ENCODE measurements around the gene SEC16B. TPM values are rescaled to one million over a fixed set of nuclear protein-coding genes. Genes with fewer than 3 reads are reported as not detected.

Gene SEC16B
- total and polyA plus RNA-seq, 2 of the 8 experiments (the other 6 are each of a cell fraction or from before 2014, with no cell fraction given): 0.56 to 0.94 TPM

GRCh38 chr1:177923441-177923840, 46.4 kb downstream of the SEC16B start (continued):
- TF ChIP-seq EZH2 (IDR thresholded peaks at IDR 0.05; ENCODE audit: low read depth, low read length, severe bottlenecking) (no peak), TBP (IDR thresholded peaks at IDR 0.05; ENCODE audit: low read depth, low read length) (no peak), POU5F1 (IDR thresholded peaks at IDR 0.05; ENCODE audit: low read depth, low read length) (no peak), CTBP2 (IDR thresholded peaks at IDR 0.05; ENCODE audit: borderline replicate concordance, insufficient read depth, insufficient read length, low read length) (no peak), RXRA (IDR thresholded peaks at IDR 0.05; ENCODE audit: insufficient read depth, low read depth, low read length) (no peak), SP1 (IDR thresholded peaks at IDR 0.05; ENCODE audit: low read depth, low read length) (no peak), EGR1 (IDR thresholded peaks at IDR 0.05; ENCODE audit: borderline replicate concordance, low read depth, low read length) (no peak), E2F6 (IDR thresholded peaks at IDR 0.05) (no peak)

Measured in H1 (cell line).